Kidney (tissue), 14 donors: Measurements from ENCODE around the gene RNF212B. TPM values are rescaled to one million over a fixed set of nuclear protein-coding genes. Genes with fewer than 3 reads are reported as not detected.

Source experiments
- DNase-seq, 5 donors: peaks; one replicate each; pipeline ENCODE4 v3.0.0-alpha.2; 2013 to 2020
- FAIRE-seq: peaks from 2 replicates; lab custom pipeline; 2012; peaks lifted over from hg19 to GRCh38; lab: Jason Lieb, UNC
- H3K27ac ChIP-seq, 2 donors: one replicate each; pipeline ENCODE4 v1.7.0; 2013; ENCODE audit warnings: low read depth in 2 of 2, low read length in 2 of 2, inconsistent platforms in 1 of 2
- H3K27me3 ChIP-seq: one replicate; pipeline ENCODE4 v1.7.1; 2013; ENCODE audit warnings: low read length, inconsistent platforms; ENCODE audit not compliant: control insufficient read depth, insufficient read depth
- H3K36me3 ChIP-seq, 3 donors: one replicate each; pipeline versions ENCODE4 v1.7.0 to v1.7.1; 2013; ENCODE audit warnings: low read length in 3 of 3, control low read depth in 1 of 3, inconsistent platforms in 1 of 3; ENCODE audit not compliant: insufficient read depth in 3 of 3, control insufficient read depth in 2 of 3
- H3K4me1 ChIP-seq, 3 donors: one replicate each; pipeline versions ENCODE4 v1.7.0 to v1.7.1; 2013; ENCODE audit warnings: low read length in 3 of 3, inconsistent platforms in 1 of 3, low read depth in 1 of 3; ENCODE audit not compliant: control insufficient read depth in 2 of 3, insufficient read depth in 2 of 3
- H3K4me3 ChIP-seq, 3 donors: one replicate each; pipeline versions ENCODE4 v1.7.0 to v1.8.1; 2013; ENCODE audit warnings: low read length in 3 of 3, control low read depth in 1 of 3, inconsistent platforms in 1 of 3
- H3K9ac ChIP-seq, 3 donors: one replicate each; pipeline versions ENCODE4 v1.7.0 to v1.7.1; 2013; ENCODE audit warnings: low read length in 3 of 3, control low read depth in 1 of 3, inconsistent platforms in 1 of 3
- H3K9me3 ChIP-seq, 3 donors: one replicate each; pipeline versions ENCODE4 v1.7.0 to v1.7.1; 2013; ENCODE audit warnings: low read length in 3 of 3, control low read depth in 1 of 3, inconsistent platforms in 1 of 3; ENCODE audit not compliant: control insufficient read depth in 2 of 3, insufficient read depth in 1 of 3
- intact Hi-C: fragments of 100-400 bp; cut with DNase I; formaldehyde crosslinking; loops from one replicate; pipeline ENCODE4 v1.11.1; 2022
- polyA plus RNA-seq: library from polyadenylated mRNA; stranded (reverse); fragments of 350-450 nt; fragmentation: Illumina TruSeq; extraction: RNeasy Lipid Tissue Mini Kit (QIAGEN cat#74804); gene quantifications from one replicate; pipeline ENCODE4 v1.2.3, GENCODE V29; 2014; ENCODE audit warnings: low read depth, low replicate concordance; ENCODE audit not compliant: insufficient read depth
- total RNA-seq: library from RNA; stranded (reverse); fragmentation: NEBNext Ultra II Directional; extraction: Animal tissue kit (Norgen Biotek cat#: 25700); gene quantifications from one replicate; pipeline ENCODE4 v1.2.1, GENCODE V29; 2021
- TF ChIP-seq, protein P1 (sequence below): IDR thresholded peaks from 3 replicates; pipeline ENCODE4 v1.5.1; 2012; ENCODE audit warnings: mild to moderate bottlenecking, moderate library complexity, borderline replicate concordance; ENCODE audit not compliant: insufficient read depth; ENCODE audit errors: extremely low read depth
- donor health status: control.
- donor health status: control.
- donor health status: control.
- donor health status: control.
- donor health status: control.
- donor health status: DM: yes; HTN: yes; CAD: no.
- donor health status: Normal renal cell carcinoma (clear cell type).

The RNF212B gene
- total and polyA plus RNA-seq, 2 donors from 2014 or later, result 2.8 TPM; not detected in 1

DNA sequence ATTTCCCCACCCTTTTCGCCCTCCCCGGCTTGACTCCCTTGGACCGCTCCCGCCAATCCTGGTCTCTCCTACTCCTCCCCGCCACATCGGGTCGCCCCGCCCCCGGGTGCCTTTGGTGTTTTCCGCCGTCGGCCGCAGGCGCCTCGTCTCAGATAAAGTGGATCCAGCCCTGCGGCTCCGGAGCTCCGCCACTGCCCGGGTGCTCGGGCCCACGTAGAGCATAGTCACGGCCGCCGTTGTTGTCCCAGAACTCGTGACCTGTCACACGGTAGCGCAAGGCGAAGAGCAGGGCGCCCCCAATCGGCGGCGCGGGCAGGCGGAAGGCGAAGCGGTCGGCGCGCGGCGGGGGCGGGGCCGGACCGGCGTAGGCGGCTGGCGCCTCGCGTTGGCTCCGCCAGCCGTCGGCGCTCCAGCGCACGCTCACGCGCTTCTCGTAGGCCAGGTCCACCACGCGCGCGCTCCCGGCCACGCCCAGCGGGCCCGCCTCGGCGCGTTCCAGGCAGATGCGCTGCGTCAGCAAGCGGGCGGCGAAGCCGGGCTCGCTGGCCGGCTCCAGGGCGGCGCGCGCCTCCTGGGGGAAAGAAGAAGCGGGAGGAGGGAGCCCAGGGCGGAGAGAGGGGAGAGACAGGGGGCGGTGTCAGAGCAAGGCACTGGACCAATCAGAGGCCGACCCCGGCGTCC lies 63.7 kb downstream of the RNF212B start:
- TF ChIP-seq, protein P1, sequence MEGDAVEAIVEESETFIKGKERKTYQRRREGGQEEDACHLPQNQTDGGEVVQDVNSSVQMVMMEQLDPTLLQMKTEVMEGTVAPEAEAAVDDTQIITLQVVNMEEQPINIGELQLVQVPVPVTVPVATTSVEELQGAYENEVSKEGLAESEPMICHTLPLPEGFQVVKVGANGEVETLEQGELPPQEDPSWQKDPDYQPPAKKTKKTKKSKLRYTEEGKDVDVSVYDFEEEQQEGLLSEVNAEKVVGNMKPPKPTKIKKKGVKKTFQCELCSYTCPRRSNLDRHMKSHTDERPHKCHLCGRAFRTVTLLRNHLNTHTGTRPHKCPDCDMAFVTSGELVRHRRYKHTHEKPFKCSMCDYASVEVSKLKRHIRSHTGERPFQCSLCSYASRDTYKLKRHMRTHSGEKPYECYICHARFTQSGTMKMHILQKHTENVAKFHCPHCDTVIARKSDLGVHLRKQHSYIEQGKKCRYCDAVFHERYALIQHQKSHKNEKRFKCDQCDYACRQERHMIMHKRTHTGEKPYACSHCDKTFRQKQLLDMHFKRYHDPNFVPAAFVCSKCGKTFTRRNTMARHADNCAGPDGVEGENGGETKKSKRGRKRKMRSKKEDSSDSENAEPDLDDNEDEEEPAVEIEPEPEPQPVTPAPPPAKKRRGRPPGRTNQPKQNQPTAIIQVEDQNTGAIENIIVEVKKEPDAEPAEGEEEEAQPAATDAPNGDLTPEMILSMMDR, result peak; percentile 64

DNA sequence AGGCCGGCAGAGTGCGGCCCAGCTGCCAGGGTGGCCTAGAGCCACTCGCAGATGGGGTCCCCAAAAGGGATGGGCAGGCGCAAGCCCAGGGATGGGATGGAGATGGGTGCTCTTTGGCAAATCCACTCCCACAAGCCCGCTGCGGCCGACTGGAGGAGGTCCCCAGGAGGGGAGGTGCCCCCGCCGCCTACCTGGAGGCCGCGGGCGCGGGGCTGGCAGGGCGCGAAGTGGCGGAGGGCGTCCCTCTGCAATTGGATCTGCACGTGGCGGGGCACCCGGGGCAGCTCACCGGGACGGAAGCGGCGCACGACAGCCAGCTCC lies 64.2 kb downstream of the RNF212B start:
- Histone ChIP-seq H3K27me3 (no peaks in the 10 kb centered on the region), H3K36me3 (peaks cover 0 to 3% (median 0%) of the 10 kb centered on the region in 3 donors), H3K4me3 (peak overlapping the region; percentile 75 to 91 (median 84)), H3K4me1 (peaks cover 3 to 20% (median 15%) of the 10 kb centered on the region in 3 donors), H3K9ac (peak overlapping the region; percentile 22 to 77 (median 77)), H3K9me3 (no peaks in the 10 kb centered on the region), H3K27ac (peak overlapping the region; percentile 92 to 96)
- FAIRE-seq (no peak), DNase-seq (no peak)
- intact Hi-C loops, result no loop called here
- TF ChIP-seq, protein P1, result no peak

More for the DNA sequence above, 63.7 kb downstream of the RNF212B start:
- peak overlapping the region; percentile 98 for H3K27ac ChIP-seq
- H3K9me3 ChIP-seq, result no peaks in the 10 kb centered on the region
- peaks cover 3 to 20% (median 15%) of the 10 kb centered on the region in 3 donors for H3K4me1 ChIP-seq
- FAIRE-seq (no peak), DNase-seq (peak; percentile 98 to 100 (median 99))
- H3K9ac ChIP-seq, result peak overlapping the region; percentile 22 to 77 (median 77)
- H3K36me3 ChIP-seq, result peaks cover 0 to 3% (median 0%) of the 10 kb centered on the region in 3 donors
- intact Hi-C loops, result no loop called here
- no peaks in the 10 kb centered on the region for H3K27me3 ChIP-seq
- H3K4me3 ChIP-seq, result peak overlapping the region; percentile 75 to 91 (median 86)

DNA sequence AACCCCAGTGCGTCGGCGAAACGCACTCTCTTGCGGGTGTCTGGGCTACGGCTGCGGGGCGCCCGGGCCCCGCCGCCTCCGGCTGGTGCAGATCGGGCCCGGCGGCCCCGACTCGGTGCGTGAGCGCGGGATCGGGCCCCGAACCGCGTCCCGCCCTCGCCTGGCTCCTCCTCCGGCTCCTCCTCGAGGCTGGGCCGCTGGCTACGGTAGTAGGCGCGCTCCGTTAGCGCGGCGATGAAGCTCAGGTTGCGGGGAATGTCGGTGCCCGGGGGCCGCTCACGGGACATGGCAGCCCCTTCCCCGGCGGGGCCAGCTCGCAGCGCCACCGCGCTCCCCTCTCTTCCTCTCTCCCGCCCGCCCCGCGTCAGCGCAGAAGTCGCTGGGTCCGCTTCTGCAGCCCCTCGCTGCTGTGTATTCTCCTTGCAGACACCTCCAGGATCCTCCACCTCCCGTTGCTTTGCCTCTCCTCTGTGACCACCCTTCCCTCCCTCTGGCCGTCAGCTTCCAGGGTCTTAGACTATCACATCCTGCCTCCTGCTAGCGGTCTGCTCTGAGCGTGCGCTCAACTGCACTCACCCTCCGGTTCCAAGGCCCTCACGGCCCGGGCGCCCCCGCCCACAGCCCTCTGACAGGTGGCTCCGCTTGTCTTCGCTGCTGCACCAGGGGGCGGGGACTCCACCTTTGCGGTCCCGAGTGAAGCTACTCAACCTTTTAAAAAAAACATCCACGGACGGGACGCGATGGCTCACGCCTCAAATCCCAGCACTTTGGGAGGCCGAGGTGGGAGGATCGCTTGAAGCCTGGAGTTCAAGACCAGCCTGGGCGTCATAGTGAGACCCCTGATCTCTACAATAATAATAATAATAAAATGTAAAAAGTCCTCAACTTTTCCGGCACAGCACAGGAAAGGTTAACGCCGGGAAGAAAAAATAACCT lies 64.8 kb downstream of the RNF212B start, which contains the start of gene PPP1R3E:
Gene PPP1R3E (minus strand): TSS at position 570 of the 936 bp plus-strand sequence. CDS start 283 bp downstream, at position 287.
- peak; percentile 75 to 94 (median 85) for DNase-seq
- FAIRE-seq, result no peak
- no peaks in the 10 kb centered on the region for H3K9me3 ChIP-seq
- peak within 1 kb of the TSS; percentile 75 to 91 (median 84) for H3K4me3 ChIP-seq
- peak within 1 kb of the TSS; percentile 92 to 96 for H3K27ac ChIP-seq
- TF ChIP-seq, protein P1, result no peak
- H3K36me3 ChIP-seq, result peaks cover 0 to 3% (median 0%) of the 10 kb centered on the region in 3 donors
- peak within 1 kb of the TSS; percentile 72 to 77 (median 77) for H3K9ac ChIP-seq
- H3K4me1 ChIP-seq, result peaks cover 3 to 23% (median 18%) of the 10 kb centered on the region in 3 donors
- intact Hi-C loops, result no loop called here
- H3K27me3 ChIP-seq, result no peaks in the 10 kb centered on the region
